Neural progenitor cell (in vitro differentiated cells): Measurements from ENCODE around the gene PDHX. TPM values are rescaled to one million over a fixed set of nuclear protein-coding genes. Genes with fewer than 3 reads are reported as not detected.

Experiments
- DNase-seq: peaks from one replicate; pipeline ENCODE4 v3.0.0-alpha.2; 2016; ENCODE audit warnings: low spot score
- H2AFZ ChIP-seq: fragments of 200-600 bp; sonication (generic); replicated peaks from 2 replicates; pipeline ENCODE4 v1.6.1; 2016; ENCODE audit warnings: antibody characterized with exemption
- H3F3A ChIP-seq: fragments of 200-600 bp; sonication (generic); 2 replicates; pipeline ENCODE4 v1.6.1; 2016; ENCODE audit warnings: antibody characterized with exemption, low read depth
- H3K27ac ChIP-seq: fragments of 200-600 bp; sonication (generic); 2 replicates; pipeline ENCODE4 v1.5.1; 2016; ENCODE audit warnings: mild to moderate bottlenecking
- H3K27me3 ChIP-seq: fragments of 200-600 bp; sonication (generic); 2 replicates; pipeline ENCODE4 v1.6.1; 2016; ENCODE audit warnings: mild to moderate bottlenecking, moderate library complexity
- H3K36me3 ChIP-seq: fragments of 200-600 bp; sonication (generic); 2 replicates; pipeline ENCODE4 v1.5.1; 2016
- H3K4me1 ChIP-seq: fragments of 200-600 bp; sonication (generic); 2 replicates; pipeline ENCODE4 v1.6.1; 2016; ENCODE audit warnings: mixed run types
- H3K4me2 ChIP-seq: fragments of 200-600 bp; sonication (generic); 2 replicates; pipeline ENCODE4 v1.6.1; 2016
- H3K4me3 ChIP-seq: fragments of 200-600 bp; sonication (generic); 2 replicates; pipeline ENCODE4 v1.5.1; 2016
- H3K79me2 ChIP-seq: fragments of 200-600 bp; sonication (generic); 2 replicates; pipeline ENCODE4 v1.6.1; 2016; ENCODE audit warnings: low read depth
- H3K9ac ChIP-seq: fragments of 200-600 bp; sonication (generic); 2 replicates; pipeline ENCODE4 v1.6.1; 2016
- H3K9me3 ChIP-seq: fragments of 200-600 bp; sonication (generic); 2 replicates; pipeline ENCODE4 v1.5.1; 2016; ENCODE audit warnings: low read depth
- H4K20me1 ChIP-seq: fragments of 200-600 bp; sonication (generic); 2 replicates; pipeline ENCODE4 v1.6.1; 2016; ENCODE audit warnings: low read depth
- H3K27ac Mint-ChIP-seq: 3 replicates; pipeline ENCODE4 v1.8.0; 2021; ENCODE audit warnings: mixed read lengths
- H3K27me3 Mint-ChIP-seq: 2 replicates; pipeline ENCODE4 v1.8.0; 2022; ENCODE audit warnings: low read depth, mild to moderate bottlenecking, inconsistent platforms, moderate library complexity, mixed read lengths; ENCODE audit not compliant: insufficient read depth
- H3K36me3 Mint-ChIP-seq: 3 replicates; pipeline ENCODE4 v1.8.0; 2021; ENCODE audit warnings: mixed read lengths
- H3K4me1 Mint-ChIP-seq: 3 replicates; pipeline ENCODE4 v1.8.0; 2021; ENCODE audit warnings: mixed read lengths
- H3K4me3 Mint-ChIP-seq: 3 replicates; pipeline ENCODE4 v1.8.0; 2021; ENCODE audit warnings: mild to moderate bottlenecking, moderate library complexity, mixed read lengths
- H3K9me3 Mint-ChIP-seq: 3 replicates; pipeline ENCODE4 v1.8.0; 2020; ENCODE audit warnings: mixed read lengths
- CTCF ChIP-seq: fragments of 200-600 bp; sonication (generic); IDR thresholded peaks from 2 replicates; pipeline ENCODE4 v1.5.1; 2017; ENCODE audit warnings: antibody characterized with exemption, mild to moderate bottlenecking
- EZH2 ChIP-seq: fragments of 200-600 bp; sonication (generic); IDR thresholded peaks from 2 replicates; pipeline ENCODE4 v1.6.1; 2017; ENCODE audit warnings: antibody characterized with exemption, mild to moderate bottlenecking, moderate library complexity
- EZH2phosphoT487 ChIP-seq: fragments of 200-600 bp; sonication (generic); IDR thresholded peaks from 2 replicates; pipeline ENCODE4 v1.6.1; 2017; ENCODE audit warnings: antibody characterized with exemption
- total RNA-seq: library from RNA; depleted of rRNA; stranded (reverse); fragments of >200 nt; gene quantifications from 2 replicates; pipeline ENCODE4 v1.2.3, GENCODE V29; 2015; ENCODE audit warnings: low replicate concordance

Gene PDHX
- total RNA-seq, 1 donor from 2014 or later = 38.4 TPM

DNA sequence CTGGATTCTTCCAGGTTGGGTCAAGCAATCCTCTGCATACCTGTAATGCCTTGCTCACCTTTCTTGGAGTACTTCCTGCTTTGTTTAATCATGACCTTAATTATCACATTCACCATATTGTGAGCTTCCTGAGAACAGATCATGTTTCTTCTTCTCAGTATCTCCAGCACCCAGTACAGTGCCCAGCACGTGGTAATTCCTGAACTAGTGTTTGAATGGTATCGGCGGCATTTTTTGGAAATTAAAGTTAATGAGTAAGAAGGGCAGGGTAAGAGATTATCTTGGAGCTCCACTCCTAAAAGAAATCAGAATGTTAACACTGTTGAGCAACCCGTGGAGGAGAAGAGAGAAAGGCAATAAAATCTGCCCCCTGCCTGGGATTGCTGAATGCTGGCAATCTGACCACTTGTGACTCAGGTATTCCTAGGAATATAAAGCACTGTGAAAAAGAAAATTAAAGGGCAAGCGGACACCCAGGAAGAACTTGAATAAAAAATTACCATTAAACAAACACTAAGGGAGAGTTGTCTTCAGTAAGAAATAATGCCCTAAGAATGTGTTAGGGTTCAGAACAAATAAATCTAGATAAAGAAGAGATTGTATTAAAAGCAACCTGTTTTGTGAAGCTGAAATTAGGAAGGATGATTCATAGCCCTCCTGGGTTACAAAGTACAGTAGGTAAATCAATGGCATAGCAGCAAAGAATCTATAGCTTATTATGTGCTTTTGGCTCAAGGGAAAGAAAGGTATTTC lies 92.9 kb downstream of the PDHX start:
- DNase-seq = no peak
- Mint-ChIP-seq H3K9me3 (no peaks in the 10 kb centered on the region), H3K27me3 (no peaks in the 10 kb centered on the region), H3K36me3 (no peaks in the 10 kb centered on the region), H3K4me3 (no peak overlapping the region), H3K4me1 (peaks cover 8% of the 10 kb centered on the region), H3K27ac (no peak overlapping the region)
- H3K36me3 ChIP-seq = no peaks in the 10 kb centered on the region
- H3K9ac ChIP-seq = no peak overlapping the region
- H3K4me3 ChIP-seq = no peak overlapping the region
- no peaks in the 10 kb centered on the region for H3K9me3 ChIP-seq
- no peak overlapping the region for H3K4me2 ChIP-seq
- no peaks in the 10 kb centered on the region for H3F3A ChIP-seq
- no peak overlapping the region for H3K27ac ChIP-seq
- TF ChIP-seq EZH2 (no peak), CTCF (no peak), EZH2phosphoT487 (no peak)
- no peaks in the 10 kb centered on the region for H3K4me1 ChIP-seq
- no peaks in the 10 kb centered on the region for H3K27me3 ChIP-seq
- H2AFZ ChIP-seq = no peak overlapping the region
- H4K20me1 ChIP-seq = no peaks in the 10 kb centered on the region
- no peaks in the 10 kb centered on the region for H3K79me2 ChIP-seq

- no peaks in the 10 kb centered on the region for H3K27me3 ChIP-seq
- H3K9ac ChIP-seq = no peak overlapping the region
- DNase-seq = no peak
- Mint-ChIP-seq H3K36me3 (no peaks in the 10 kb centered on the region), H3K9me3 (no peaks in the 10 kb centered on the region), H3K4me1 (peaks cover 8% of the 10 kb centered on the region), H3K27me3 (peaks cover 3% of the 10 kb centered on the region), H3K4me3 (no peak overlapping the region), H3K27ac (no peak overlapping the region)
- H3K36me3 ChIP-seq = no peaks in the 10 kb centered on the region
- no peaks in the 10 kb centered on the region for H3F3A ChIP-seq
- H3K4me2 ChIP-seq = no peak overlapping the region
- no peaks in the 10 kb centered on the region for H3K4me1 ChIP-seq
- no peaks in the 10 kb centered on the region for H3K79me2 ChIP-seq
- no peak overlapping the region for H3K27ac ChIP-seq
- no peak overlapping the region for H2AFZ ChIP-seq
- TF ChIP-seq EZH2phosphoT487 (no peak), EZH2 (no peak), CTCF (no peak)
- H4K20me1 ChIP-seq = no peaks in the 10 kb centered on the region
- no peak overlapping the region for H3K4me3 ChIP-seq
- H3K9me3 ChIP-seq = no peaks in the 10 kb centered on the region
These were observed 93.5 kb downstream of the PDHX start for GRCh38 chr11:35009944-35010342.

DNA sequence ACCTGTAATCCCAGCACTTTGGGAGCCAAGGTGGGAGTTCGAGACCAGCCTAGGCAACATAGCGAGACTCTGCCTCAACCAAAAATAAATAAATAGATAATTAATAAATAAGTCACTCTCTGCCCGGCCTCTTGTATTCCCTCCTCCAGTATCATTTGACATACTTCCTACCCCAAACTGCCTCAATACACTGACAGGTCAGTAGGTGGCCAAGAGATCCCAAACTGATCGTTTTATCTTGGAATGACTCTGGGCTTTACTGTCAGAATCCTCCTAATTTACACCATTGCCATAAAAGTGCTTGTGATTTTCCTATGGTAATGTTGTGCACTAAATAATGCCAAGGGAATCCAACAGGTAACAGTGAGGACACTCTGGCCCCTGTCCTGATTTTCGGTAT lies 94.2 kb downstream of the PDHX start:
- H2AFZ ChIP-seq = no peak overlapping the region
- no peak overlapping the region for H3K9ac ChIP-seq
- no peaks in the 10 kb centered on the region for H3K27me3 ChIP-seq
- no peak overlapping the region for H3K27ac ChIP-seq
- Mint-ChIP-seq H3K27me3 (peaks cover 4% of the 10 kb centered on the region), H3K27ac (no peak overlapping the region), H3K9me3 (no peaks in the 10 kb centered on the region), H3K4me3 (no peak overlapping the region), H3K36me3 (no peaks in the 10 kb centered on the region), H3K4me1 (peaks cover 8% of the 10 kb centered on the region)
- no peaks in the 10 kb centered on the region for H3K9me3 ChIP-seq
- no peak for DNase-seq
- H3K4me1 ChIP-seq = no peaks in the 10 kb centered on the region
- H3K79me2 ChIP-seq = no peaks in the 10 kb centered on the region
- no peaks in the 10 kb centered on the region for H4K20me1 ChIP-seq
- TF ChIP-seq CTCF = no peak
- H3F3A ChIP-seq = no peaks in the 10 kb centered on the region
- H3K4me3 ChIP-seq = no peak overlapping the region
- H3K36me3 ChIP-seq = no peaks in the 10 kb centered on the region
- no peak overlapping the region for H3K4me2 ChIP-seq
